Chondrocyte (in vitro differentiated cells): Measurements from ENCODE around the gene TTLL5. TPM values are rescaled to one million over a fixed set of nuclear protein-coding genes. Genes with fewer than 3 reads are reported as not detected.

Source experiments
- DNase-seq: peaks from one replicate; pipeline ENCODE4 v3.0.0; 2021; ENCODE audit warnings: mixed read lengths, low spot score
- H3K27ac Mint-ChIP-seq: one replicate; pipeline ENCODE4 v1.8.0; 2021; ENCODE audit warnings: mild to moderate bottlenecking, moderate library complexity, mixed read lengths; ENCODE audit not compliant: unreplicated experiment
- H3K27me3 Mint-ChIP-seq: 2 replicates; pipeline ENCODE4 v1.8.0; 2021; ENCODE audit warnings: low read depth, mixed read lengths
- H3K36me3 Mint-ChIP-seq: 2 replicates; pipeline ENCODE4 v1.8.0; 2021; ENCODE audit warnings: low read depth, mixed read lengths
- H3K4me1 Mint-ChIP-seq: 2 replicates; pipeline ENCODE4 v1.8.0; 2021; ENCODE audit warnings: low read depth, mild to moderate bottlenecking, mixed read lengths
- H3K4me3 Mint-ChIP-seq: one replicate; pipeline ENCODE4 v1.8.0; 2021; ENCODE audit warnings: mild to moderate bottlenecking, moderate library complexity, mixed read lengths; ENCODE audit not compliant: unreplicated experiment
- H3K9me3 Mint-ChIP-seq: 2 replicates; pipeline ENCODE4 v1.8.0; 2021; ENCODE audit warnings: low read depth, mixed read lengths
- CTCF ChIP-seq: fragments of 200-600 bp; sonication (generic); IDR thresholded peaks from 2 replicates; pipeline ENCODE4 v1.5.0; 2021; ENCODE audit warnings: antibody characterized with exemption, mild to moderate bottlenecking, moderate library complexity
- total RNA-seq: library from RNA; stranded (reverse); gene quantifications from 3 replicates; pipeline ENCODE4 v1.2.1, GENCODE V29; 2021

The TTLL5 gene
- total RNA-seq, 1 donor from 2014 or later, result 22.1 TPM

- Mint-ChIP-seq H3K27me3 (no peaks in the 10 kb centered on the region), H3K4me1 (peaks cover 12% of the 10 kb centered on the region), H3K36me3 (peaks cover 54% of the 10 kb centered on the region), H3K27ac (peak overlapping the region; percentile 39), H3K4me3 (no peak overlapping the region), H3K9me3 (no peaks in the 10 kb centered on the region)
- no peak for TF ChIP-seq CTCF
- DNase-seq, result no peak
Measured at GRCh38 chr14:75960231-75960630, 299.2 kb downstream of the TTLL5 start.

- Mint-ChIP-seq H3K9me3 (no peaks in the 10 kb centered on the region), H3K27ac (no peak overlapping the region), H3K4me1 (peaks cover 12% of the 10 kb centered on the region), H3K36me3 (peaks cover 66% of the 10 kb centered on the region), H3K4me3 (no peak overlapping the region), H3K27me3 (no peaks in the 10 kb centered on the region)
- no peak for DNase-seq
- TF ChIP-seq CTCF, result no peak
Measured at GRCh38 chr14:75961662-75962061, 300.6 kb downstream of the TTLL5 start.

DNA sequence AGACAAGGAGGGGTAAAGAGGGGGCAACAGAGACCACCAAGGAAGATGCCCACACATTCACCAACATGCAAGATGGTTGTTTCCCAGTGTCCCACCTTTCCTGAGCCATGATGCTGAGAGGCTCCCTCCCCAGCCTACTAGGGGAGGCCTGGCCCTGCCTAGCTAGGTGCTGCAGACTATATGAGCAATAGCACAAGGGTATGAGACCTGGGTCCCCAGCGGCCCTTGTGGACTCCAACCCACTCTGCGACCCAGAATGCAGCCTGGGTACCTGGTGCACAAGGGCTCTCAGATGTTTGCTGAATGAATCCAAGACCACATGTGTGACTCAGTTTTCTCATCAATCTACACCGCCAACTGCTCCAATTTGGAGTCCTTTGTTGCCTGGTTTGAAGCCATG is 306.8 kb downstream of the TTLL5 start:
- peaks cover 42% of the 10 kb centered on the region for H3K4me1 Mint-ChIP-seq
- TF ChIP-seq CTCF, result no peak
- H3K9me3 Mint-ChIP-seq, result no peaks in the 10 kb centered on the region
- H3K27me3 Mint-ChIP-seq, result no peaks in the 10 kb centered on the region
- H3K4me3 Mint-ChIP-seq, result no peak overlapping the region
- no peak overlapping the region for H3K27ac Mint-ChIP-seq
- H3K36me3 Mint-ChIP-seq, result peaks cover 51% of the 10 kb centered on the region
- no peak for DNase-seq

GRCh38 chr14:75968456-75968855 is 307.4 kb downstream of the TTLL5 start:
- peak overlapping the region; percentile 67 for H3K27ac Mint-ChIP-seq
- no peak for DNase-seq
- peaks cover 47% of the 10 kb centered on the region for H3K4me1 Mint-ChIP-seq
- H3K4me3 Mint-ChIP-seq, result no peak overlapping the region
- no peaks in the 10 kb centered on the region for H3K9me3 Mint-ChIP-seq
- no peaks in the 10 kb centered on the region for H3K27me3 Mint-ChIP-seq
- TF ChIP-seq CTCF, result no peak
- peaks cover 50% of the 10 kb centered on the region for H3K36me3 Mint-ChIP-seq

- peak overlapping the region; percentile 67 for H3K27ac Mint-ChIP-seq
- no peak for DNase-seq
- H3K9me3 Mint-ChIP-seq, result no peaks in the 10 kb centered on the region
- peaks cover 49% of the 10 kb centered on the region for H3K36me3 Mint-ChIP-seq
- no peak overlapping the region for H3K4me3 Mint-ChIP-seq
- no peak for TF ChIP-seq CTCF
- H3K4me1 Mint-ChIP-seq, result peaks cover 52% of the 10 kb centered on the region
- no peaks in the 10 kb centered on the region for H3K27me3 Mint-ChIP-seq
Measured at GRCh38 chr14:75969126-75969525, 308.1 kb downstream of the TTLL5 start.
